Panc1 (cell line): Measurements from ENCODE around the gene INPP4A. TPM values are rescaled to one million over a fixed set of nuclear protein-coding genes. Genes with fewer than 3 reads are reported as not detected.

Experiments used
- ATAC-seq: fragments of 200-7000 bp; cut with Tn5 transposase; 2 replicates; pipeline ENCODE4 v1.9.1; 2020; ENCODE audit warnings: mild to moderate bottlenecking, moderate library complexity
- BruUV-seq: library from RNA; stranded (reverse); fragments of 400-500 nt; replicated peaks from 2 replicates; lab custom pipeline; 2021; lab: Mats Ljungman, UMichigan
- CTCF ChIA-PET: fragments of 300-600 bp; sonication (Branson Sonifier 250); formaldehyde crosslinking; loops from one replicate; lab custom pipeline; 2022; ENCODE audit warnings: antibody characterized with exemption; lab: Charles Lee
- POLR2A ChIA-PET: fragments of 300-600 bp; sonication (Branson Sonifier 250); formaldehyde crosslinking; loops from one replicate; lab custom pipeline; 2022; ENCODE audit warnings: antibody characterized with exemption; lab: Charles Lee
- DNase-seq: peaks from one replicate; pipeline ENCODE4 v3.0.0-alpha.2; 2010; ENCODE audit warnings: low read depth, low spot score
- H3K27ac ChIP-seq: 2 replicates; pipeline ENCODE4 v1.5.1; 2011; ENCODE audit warnings: mild to moderate bottlenecking, low read length, inconsistent platforms
- H3K27me3 ChIP-seq: fragments of 200-500 bp; sonication (Bioruptor generic); 2 replicates; pipeline ENCODE4 v1.6.0; 2014; ENCODE audit warnings: low read length, inconsistent platforms; ENCODE audit not compliant: control insufficient read depth, insufficient read depth
- H3K36me3 ChIP-seq: fragments of 200-500 bp; sonication (Bioruptor generic); 2 replicates; pipeline ENCODE4 v1.5.1; 2014; ENCODE audit warnings: inconsistent platforms, mild to moderate bottlenecking, low read length, moderate library complexity; ENCODE audit not compliant: control insufficient read depth, insufficient read depth
- H3K4me1 ChIP-seq: 2 replicates; pipeline ENCODE4 v1.5.1; 2011; ENCODE audit warnings: inconsistent platforms, mild to moderate bottlenecking, low read length, moderate library complexity; ENCODE audit not compliant: control insufficient read depth, insufficient read depth
- H3K4me3 ChIP-seq, 2 experiments: 2 replicates each; pipeline ENCODE4 v1.5.1; 2011 to 2012; ENCODE audit warnings: low read depth in 2 of 2, low read length in 2 of 2, mild to moderate bottlenecking in 2 of 2, inconsistent platforms in 1 of 2, moderate library complexity in 1 of 2
- H3K9me3 ChIP-seq: fragments of 200-500 bp; sonication (Bioruptor generic); 2 replicates; pipeline ENCODE4 v1.5.1; 2014; ENCODE audit warnings: low read depth, mild to moderate bottlenecking, inconsistent platforms, low read length, moderate library complexity; ENCODE audit not compliant: control insufficient read depth, insufficient read depth
- CTCF ChIP-seq: fragments of 450-650 bp; IDR thresholded peaks from 2 replicates; pipeline ENCODE4 v1.5.1; 2017; ENCODE audit warnings: mild to moderate bottlenecking
- POLR2AphosphoS5 ChIP-seq: IDR thresholded peaks from 2 replicates; pipeline ENCODE4 v1.6.1; 2012; ENCODE audit warnings: mild to moderate bottlenecking, low read depth, low read length, moderate library complexity
- REST ChIP-seq, 2 experiments: IDR thresholded peaks; 2 replicates each; pipeline ENCODE4 v1.6.1; 2011 to 2012; ENCODE audit warnings: low read depth in 2 of 2, control low read depth in 1 of 2, low read length in 1 of 2, mild to moderate bottlenecking in 1 of 2, moderate library complexity in 1 of 2; ENCODE audit not compliant: insufficient read depth in 1 of 2
- SIN3A ChIP-seq: IDR thresholded peaks from 2 replicates; pipeline ENCODE4 v1.6.1; 2012; ENCODE audit warnings: low read depth, mild to moderate bottlenecking, low read length, moderate library complexity, borderline replicate concordance; ENCODE audit not compliant: insufficient read depth
- TCF7L2 ChIP-seq: IDR thresholded peaks from 2 replicates; pipeline ENCODE4 v1.6.1; 2011; ENCODE audit warnings: mild to moderate bottlenecking, low read depth, low read length, inconsistent platforms
- in situ Hi-C: cut with HindIII; loops from 2 replicates; pipeline ENCODE4 v1.10.0; 2016; ENCODE audit warnings: low sequenced_read_pairs, low pct_unique_long_range_greater_than_20kb
- intact Hi-C: fragments of 100-400 bp; cut with micrococcal nuclease; formaldehyde crosslinking; loops from one replicate; pipeline ENCODE4 v1.10.0; 2022; ENCODE audit not compliant: unreplicated experiment
- total RNA-seq: library from RNA; stranded (reverse); gene quantifications from one replicate; pipeline ENCODE4 v1.2.1, GENCODE V29; 2021; ENCODE audit not compliant: unreplicated experiment

INPP4A gene
- total RNA-seq, 1 experiment from 2014 or later = 22.9 TPM

GRCh38 chr2:98482362-98482761, 37.7 kb downstream of the INPP4A start:
- in situ Hi-C loops = no loop called here
- H3K4me1 ChIP-seq = no peaks in the 10 kb centered on the region
- CTCF ChIA-PET = no interaction called here

GRCh38 chr2:98483257-98483861, 38.7 kb downstream of the INPP4A start:
- no peaks in the 10 kb centered on the region for H3K9me3 ChIP-seq
- no peak for TF ChIP-seq CTCF
- no peak for TF ChIP-seq POLR2AphosphoS5
- TF ChIP-seq TCF7L2 = no peak
- TF ChIP-seq REST (IDR thresholded peaks at IDR 0.05; ENCODE audit: insufficient read depth in 1 of 2, low read depth in 2 of 2, low read length in 1 of 2) = no peak
- TF ChIP-seq SIN3A = no peak
- H3K27me3 ChIP-seq = no peaks in the 10 kb centered on the region
- intact Hi-C loops (no loop called here), in situ Hi-C loops (no loop called here)
- no peak overlapping the region for H3K4me3 ChIP-seq
- H3K36me3 ChIP-seq = no peaks in the 10 kb centered on the region
- DNase-seq (no peak), ATAC-seq (no peak)
- no TSS peak for BruUV-seq
- H3K27ac ChIP-seq = no peak overlapping the region
- H3K4me1 ChIP-seq = no peaks in the 10 kb centered on the region
- ChIA-PET POLR2A (no interaction called here), CTCF (no interaction called here)

More at GRCh38 chr2:98482362-98482761, 37.7 kb downstream of the INPP4A start:
- no peak for TF ChIP-seq POLR2AphosphoS5
- no peak for TF ChIP-seq REST (IDR thresholded peaks at IDR 0.05; ENCODE audit: insufficient read depth in 1 of 2, low read depth in 2 of 2, low read length in 1 of 2)
- TF ChIP-seq SIN3A = no peak
- TF ChIP-seq TCF7L2 = no peak
- no peak for TF ChIP-seq CTCF
- POLR2A ChIA-PET = no interaction called here
- DNase-seq (no peak), ATAC-seq (no peak)
- intact Hi-C loops = no loop called here
- Histone ChIP-seq H3K27me3 (no peaks in the 10 kb centered on the region), H3K36me3 (no peaks in the 10 kb centered on the region), H3K4me3 (no peak overlapping the region), H3K9me3 (no peaks in the 10 kb centered on the region), H3K27ac (no peak overlapping the region)
- no TSS peak for BruUV-seq
